GM19467 (cell line): ENCODE results near the gene PRDM16.

Source experiments
- ATAC-seq: cut with Tn5 transposase; IDR thresholded peaks from one replicate; pipeline ENCODE4 v1.9.1; 2021; ENCODE audit warnings: mild to moderate bottlenecking, moderate library complexity; ENCODE audit not compliant: unreplicated experiment

PRDM16 gene

DNA sequence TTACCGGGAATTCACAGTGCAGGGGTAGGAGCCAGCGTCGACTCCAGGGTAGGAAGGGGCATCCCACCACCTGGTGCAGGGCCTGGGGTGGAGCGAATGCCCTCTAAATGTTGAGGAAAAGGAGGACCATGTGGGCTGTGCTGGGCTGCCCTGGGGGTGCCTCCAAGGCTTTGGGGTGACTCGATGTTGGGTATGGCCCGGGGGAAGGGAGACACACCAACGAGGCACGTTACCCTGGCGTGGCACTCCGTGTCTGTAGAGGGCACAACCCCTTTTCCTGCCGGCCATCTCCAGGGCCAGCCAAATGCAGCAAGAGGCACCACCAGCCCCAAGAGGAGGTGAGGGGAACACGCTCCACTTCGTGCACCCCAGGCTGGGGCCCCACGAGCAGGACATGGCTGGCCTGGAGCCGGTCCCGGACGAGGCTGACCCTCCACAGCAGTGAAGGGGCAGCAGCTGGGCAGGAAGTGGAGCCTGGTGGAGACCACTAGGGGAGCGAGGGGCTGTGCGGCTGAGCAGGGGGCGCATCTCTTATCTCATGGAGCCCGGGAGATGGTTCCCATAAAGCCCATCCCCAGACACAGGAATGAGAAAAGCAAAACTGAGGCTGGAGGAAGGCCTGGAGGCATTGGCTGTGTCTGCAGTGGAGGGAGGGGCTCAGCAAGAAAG lies 36.5 kb upstream of the PRDM16 start:
- no peak for ATAC-seq

DNA sequence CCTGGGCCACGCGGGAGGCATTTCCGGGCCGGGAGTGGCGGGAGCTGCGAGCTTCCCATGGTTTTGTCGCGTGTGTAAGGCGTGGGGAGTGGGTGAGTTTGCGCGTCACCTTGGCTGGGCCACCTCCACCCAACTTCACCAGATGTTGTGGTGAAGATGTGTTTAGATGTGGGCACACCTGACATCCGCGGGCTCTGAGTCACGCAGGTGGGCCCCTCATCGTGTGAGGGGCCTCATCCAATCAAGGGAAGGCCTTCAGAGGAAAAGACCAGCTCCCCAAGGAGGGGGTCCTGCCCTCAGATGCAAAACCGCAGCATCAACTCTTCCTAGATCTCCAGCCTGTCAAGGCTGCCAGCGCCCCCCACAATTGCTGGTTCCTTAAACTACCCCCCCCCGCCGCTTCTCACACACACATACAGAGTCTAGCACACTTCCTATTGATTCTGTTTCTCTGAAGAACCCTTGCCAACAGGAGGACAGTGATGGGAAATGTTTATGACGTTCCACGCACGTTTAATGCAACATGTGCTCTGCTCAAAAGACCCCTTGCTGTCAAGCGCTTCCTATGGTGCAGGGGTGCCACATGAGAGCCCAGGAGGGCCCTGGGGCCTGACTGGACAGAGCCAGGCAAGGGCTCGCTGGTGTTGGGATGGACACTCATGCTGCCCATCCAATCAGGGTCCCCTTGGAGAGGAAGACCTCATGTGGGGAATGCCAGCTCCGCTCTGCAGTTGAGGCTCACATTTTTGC lies 35.8 kb upstream of the PRDM16 start:
- no peak for ATAC-seq

DNA sequence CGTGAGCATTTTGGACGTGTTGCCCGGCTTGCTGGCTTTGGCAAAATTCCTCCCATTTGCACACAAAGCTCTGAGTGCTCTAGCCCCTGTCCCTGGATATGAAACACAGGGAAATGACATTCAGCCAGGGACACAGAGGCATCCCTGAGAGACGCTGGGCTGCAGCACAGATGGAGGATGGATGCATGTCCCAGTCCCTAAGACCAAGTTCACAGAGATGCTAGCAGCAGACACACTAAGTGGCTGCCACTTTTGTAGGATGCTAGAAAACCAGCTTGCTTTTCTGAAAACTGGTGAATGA lies 35.3 kb upstream of the PRDM16 start:
- no peak for ATAC-seq

DNA sequence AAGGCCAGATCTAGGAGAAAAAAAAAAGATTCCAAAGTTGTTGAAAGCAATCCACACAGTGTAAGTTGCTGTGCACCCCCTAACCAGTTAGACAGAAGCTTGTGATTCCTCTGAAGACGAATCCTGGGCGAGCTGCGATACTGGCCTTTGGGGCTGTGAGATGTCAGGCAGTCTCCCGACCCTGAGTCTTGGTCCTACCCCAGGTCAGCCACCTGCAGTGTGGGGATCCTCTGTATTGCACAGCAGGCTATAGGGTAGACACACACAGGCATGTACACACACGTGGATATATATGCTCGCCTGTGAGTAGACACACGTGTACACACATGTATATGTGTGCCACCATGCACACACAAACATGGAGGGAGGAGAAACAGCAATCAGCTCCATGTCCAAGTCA lies 34.8 kb upstream of the PRDM16 start:
- no peak for ATAC-seq

DNA sequence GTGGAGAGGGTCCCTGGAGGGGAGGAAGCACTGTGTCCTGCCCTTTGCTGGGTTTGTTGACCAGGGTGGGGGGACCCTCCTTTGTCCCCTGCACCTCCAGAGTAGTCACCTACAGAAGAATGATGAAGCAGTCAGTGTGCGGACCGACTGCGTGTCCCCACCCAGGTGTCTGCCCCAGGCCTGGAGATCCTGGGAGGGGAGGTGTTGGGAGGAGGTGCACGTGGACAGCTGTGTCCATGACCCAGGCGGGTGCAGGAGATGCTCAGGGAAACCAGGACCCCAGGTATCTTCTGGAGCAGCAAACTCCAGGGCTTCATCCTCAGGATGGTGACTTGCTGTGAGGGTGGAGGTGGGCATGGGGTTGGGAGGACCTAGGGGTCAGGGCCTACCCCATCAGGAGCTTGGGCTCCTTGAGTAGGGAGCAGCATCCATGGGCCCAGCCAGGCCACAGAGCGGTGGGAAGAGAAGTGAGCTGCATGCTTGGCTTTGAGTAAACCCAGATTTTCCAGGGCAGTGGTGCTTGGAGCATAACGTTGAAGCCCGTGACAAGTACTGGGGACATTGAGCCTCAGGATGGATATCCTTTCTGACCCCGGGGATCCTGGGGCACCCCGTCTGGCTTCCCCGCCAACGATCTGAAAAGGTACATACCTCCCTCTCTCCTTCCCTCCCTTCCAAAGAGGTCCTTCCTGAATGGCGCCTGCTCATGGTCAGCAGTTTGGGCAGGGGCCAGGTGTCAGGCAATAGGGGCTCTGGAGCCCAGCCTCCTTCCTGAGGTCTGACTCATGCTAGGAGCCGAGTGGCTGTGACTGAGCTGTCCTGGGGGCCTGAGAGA lies 34.1 kb upstream of the PRDM16 start:
- no peak for ATAC-seq

DNA sequence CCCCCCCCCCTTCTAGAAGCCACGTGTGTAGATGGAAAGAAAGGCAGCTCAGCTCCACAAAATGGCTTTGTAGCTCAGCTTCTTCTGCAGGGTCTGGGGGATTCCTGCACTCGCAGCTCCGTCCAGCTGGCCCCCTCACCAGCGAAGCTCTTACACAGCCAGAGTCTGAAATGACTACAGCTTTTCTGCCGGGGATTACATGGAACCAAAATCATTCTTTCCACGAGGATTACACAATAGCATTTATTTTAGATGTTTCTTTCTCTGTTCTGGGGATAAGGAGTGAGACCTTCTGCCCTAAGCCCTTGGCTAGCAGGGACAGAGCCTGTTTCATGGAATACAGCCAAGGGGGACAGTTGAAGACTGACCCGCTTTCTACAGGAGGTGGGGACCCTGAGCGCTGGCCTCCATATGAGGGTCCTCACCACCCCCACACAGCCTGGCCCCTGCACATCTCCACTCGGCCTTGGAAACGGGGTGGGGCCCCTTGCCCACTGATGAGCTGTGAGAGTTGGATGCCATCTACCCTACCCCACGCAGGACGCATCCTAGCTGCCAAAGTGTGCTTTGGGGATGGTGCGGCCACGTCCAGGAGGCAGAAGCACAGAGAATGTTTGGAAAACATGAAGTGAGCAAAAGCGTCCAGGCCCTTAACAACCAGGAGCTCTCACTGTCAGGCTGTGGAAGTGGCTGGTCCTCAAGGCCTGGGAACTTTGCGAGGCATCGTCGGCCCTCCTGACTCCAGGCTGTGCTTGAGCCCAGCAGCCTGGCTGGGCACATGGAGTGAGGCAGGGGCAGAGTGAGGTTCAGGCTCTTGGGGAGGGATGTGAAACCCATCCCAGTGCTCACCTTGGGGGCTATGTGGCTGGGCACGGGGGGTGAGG lies 33.2 kb upstream of the PRDM16 start:
- ATAC-seq = no peak

DNA sequence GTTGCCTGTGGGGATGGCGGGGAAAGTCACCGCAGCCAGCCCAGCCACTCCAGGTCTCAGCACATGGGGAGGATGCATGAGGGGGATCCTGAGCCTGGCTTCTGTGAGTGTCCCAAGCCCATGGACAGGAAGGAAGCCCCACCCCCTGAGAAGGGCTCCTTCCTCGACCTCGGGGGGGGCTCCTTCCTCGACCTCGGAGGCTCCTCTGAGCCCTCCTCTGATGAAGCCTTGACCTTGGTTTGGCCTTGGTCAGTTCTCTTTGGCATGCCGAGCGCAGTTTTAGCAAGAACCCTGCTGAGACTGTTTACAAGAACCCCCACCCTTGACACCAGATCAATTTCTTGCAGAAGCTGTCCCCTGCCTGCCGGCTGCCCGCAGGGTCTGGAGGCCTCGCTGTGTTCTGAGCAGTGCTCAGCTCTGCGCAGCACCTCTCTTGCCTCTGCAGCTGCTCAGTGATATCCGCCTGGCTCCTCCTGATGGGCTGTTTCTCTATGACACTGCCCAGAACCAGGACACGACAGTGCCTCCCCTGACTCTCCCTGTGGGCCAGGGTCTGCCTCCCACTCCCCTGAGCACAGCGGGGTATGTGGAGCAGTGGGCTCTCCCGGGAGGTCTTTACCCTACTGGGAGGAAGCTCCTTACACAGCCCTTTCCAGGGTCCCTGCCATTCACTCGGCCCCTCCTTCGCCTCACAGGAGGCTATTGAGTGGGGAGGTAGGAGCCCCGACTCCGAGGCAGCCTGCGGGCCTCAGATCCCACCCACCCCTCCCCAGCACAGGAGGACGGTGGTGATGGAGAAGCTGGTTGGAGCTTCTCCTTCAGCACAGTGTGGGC lies 32.3 kb upstream of the PRDM16 start:
- ATAC-seq = no peak

DNA sequence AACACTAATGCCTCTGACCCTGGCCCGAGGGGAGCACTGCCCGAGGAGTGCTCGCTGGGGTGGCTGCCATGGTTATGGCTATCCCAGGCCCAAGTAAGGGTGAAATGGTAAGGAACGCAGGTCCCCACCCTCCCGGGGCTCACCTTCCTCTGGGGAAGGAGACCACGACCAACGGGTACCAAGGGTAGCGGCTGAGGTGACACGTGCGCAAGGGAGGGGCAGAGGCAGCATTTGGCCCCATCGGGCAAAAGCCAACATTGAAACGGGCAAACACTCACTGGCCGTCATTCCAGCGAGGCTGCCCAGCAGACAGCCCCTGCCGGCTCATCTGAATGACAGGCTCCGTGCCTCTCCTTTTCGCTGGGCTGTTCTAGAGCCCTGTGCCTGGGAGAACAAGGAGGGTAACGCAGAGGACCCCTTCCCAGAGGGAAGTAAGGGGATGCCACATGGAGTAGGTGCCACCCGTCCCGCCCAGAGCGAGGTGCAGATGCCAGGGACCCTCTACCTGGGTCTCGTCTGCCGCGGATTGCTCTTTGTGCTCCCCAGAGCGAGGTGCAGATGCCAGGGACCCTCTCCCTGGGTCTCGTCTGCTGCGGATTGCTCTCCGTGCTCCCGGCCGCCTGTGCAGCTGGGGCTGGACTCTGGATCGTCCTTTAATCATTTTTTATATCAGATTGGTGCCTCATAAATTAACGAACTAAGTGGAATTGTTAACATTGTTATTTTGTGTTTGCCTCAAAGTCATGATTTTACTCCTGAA lies 31.5 kb upstream of the PRDM16 start:
- no peak for ATAC-seq

DNA sequence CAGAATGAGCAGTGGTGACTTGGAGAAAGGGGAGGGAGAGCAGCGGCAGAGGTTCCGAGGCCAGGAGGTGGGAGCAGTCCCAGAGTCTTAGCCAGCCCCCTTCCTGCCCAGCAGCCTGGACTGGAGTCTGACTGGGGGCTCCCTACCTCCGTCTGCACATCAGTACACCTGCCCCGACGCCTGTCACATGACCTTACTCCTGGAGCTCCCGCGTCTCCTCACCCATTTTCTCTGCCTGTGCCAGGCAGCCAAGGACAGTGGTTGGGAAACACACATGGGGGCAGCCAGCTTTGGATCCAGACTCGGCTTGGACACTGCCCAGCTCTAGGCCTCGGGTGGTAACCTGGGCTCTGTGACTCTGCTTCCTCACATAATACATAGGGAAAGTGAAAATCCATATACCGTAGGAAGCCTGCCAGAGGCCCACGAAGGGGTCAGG lies 30.9 kb upstream of the PRDM16 start:
- no peak for ATAC-seq

DNA sequence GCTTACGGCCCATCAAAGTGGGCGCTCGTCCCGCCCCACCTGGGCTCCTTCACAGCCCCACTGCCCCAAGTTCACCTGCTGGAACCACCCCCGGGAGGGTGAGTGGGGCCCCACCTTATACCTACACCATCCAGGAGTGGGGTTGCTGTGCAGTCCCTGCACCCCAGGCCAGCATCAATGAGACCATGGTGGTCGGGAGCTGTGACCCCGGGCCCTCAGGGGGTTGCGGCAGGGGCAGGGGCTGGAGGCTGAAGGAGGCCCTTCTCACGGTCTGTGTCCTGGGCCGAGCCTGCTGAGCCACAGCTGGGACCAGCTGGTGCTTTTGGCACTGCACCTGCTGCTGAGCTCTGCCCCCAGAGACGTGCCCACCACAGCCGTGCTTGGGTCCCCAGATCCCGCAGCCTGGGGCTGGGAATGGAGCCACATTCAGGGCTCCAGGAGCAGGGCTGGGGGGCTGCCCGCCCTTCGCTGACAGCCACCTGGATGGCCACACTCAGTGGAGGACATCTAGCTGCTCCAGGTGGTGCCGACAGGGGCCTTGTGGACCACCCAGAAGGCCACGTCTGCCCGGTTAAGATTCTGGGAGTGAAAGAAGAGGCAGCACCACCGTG lies 30.3 kb upstream of the PRDM16 start:
- no peak for ATAC-seq

DNA sequence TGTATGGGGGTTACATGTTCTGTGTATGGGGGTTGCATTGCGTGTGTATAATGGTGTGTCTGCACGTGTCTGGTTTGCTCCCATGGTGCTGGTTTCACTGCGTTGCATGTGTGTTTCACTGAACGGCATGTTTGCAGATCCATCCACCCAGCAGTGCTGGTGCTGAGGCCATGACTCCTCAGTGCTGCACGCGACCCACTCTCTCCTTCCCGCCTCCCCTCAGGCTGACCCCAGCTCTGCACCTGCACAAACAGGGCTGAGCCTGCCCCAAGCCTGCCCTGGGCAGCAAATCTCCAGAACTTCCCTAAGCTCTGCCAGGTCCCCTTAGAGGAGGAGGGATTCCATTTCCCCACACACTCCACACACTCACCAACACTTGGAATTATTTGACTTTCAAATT lies 29.0 kb upstream of the PRDM16 start:
- no peak for ATAC-seq

DNA sequence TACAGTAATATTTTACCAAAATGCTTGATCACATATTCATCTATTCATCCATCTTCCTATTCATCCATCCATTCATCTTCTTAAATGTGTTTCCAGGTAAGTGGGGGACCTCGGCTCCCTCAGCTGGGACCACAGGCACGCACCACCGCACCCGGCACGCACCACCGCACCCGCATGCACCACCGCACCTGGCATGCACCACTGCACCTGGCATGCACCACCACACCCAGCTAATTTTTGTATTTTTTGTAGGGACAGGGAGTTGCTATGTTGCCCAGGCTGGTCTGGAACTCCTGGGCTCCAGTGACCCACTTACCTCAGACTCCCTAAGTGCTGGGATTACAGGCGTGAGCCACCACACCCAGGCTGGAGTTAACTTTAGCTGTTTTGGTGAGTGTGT lies 26.5 kb upstream of the PRDM16 start:
- no peak for ATAC-seq

DNA sequence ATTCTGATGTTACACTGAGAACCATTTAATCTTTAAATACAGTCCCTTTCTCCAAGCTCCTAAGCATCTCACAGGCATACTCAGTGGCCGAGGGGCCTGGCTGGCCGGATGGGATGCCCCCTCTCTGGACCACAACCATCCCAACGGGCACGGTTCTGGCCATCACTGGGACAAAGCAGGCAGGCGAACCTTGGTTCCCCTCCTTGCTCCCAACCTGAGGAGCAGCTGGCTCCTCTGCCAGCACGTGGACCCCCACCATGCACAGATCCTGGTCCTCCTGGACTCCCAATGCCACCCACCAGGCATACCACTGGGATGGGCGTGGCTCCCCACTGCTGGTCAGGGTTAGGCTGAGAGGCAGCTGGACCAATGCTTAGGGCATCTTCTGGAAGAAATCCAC lies 19.8 kb upstream of the PRDM16 start:
- no peak for ATAC-seq

DNA sequence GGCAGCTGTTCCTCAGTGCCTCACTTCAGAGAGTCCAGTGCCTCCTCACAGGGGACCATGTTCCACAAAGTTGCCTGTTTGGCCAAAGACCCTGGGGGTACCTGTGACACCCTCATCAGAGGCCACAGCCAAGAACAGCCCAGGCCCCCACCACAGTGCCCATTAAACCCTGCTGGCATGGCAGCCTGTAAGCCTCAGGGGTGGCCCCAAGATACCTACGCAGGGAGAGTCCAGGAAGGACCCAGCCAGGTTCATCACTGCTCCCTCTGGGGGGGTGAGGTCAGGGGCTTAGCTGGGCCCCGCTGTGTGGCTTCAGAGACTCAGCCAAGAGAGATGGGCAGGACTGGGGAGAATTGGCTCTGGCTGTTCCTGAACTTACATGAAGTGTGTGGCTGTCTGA lies 19.1 kb upstream of the PRDM16 start:
- no peak for ATAC-seq

DNA sequence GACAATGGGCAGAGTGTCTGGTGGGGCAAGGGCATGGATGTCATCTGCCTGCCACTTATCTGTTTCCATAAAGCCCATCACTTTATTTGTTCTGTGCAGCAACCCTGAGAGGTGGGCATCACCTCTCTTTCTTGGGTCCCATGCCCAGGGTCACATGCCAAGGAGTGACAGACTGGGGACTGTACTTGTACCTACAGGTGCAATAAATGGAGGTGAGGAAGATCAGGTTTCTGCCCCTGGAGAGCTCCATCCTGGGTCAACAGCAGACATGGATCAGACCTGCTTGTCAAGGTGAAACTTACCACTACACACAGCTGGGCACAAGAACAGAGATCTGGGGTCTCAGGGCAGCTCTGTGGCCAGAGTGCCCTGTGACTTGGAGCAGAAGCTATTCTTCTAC lies 18.4 kb upstream of the PRDM16 start:
- ATAC-seq = no peak

DNA sequence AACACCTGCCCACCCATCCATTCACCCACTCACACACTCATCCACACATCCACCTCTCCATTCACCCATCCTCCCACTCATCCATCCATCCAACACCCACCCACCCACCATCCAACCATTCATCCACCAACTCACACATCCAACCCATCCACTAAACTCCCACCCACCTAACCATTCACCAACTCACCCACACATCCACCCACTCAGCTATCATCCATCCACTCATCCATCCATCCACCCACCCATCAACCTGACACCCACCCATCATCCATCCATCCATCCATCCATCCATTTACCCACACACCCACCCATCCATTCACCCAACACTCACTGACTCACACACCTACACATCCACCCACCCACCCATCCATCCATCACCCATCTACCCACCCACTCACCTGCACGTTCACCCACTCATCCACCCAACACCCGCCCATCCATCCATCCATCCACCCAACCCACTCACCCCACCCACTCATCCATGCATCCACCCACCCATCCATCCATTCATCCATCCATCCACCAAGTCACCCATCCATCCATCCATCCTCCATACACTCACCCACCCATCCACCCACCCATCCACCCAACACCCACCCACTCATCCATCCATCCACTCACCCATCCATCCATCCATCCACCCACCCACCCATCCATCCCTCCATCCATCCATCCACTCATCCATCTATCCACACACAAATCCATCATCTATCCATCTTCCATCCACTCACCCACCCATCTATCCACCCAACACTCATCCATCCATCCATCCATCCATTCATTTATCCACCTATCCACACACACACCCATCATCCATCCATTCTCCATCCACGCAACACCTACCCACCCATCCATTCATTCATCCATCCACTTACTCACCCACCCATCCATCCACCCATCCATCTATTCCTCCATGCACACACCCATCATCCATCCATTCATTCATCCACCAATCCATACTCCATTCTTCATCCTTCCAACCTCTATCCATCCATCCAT lies 17.4 kb upstream of the PRDM16 start:
- ATAC-seq = no peak

DNA sequence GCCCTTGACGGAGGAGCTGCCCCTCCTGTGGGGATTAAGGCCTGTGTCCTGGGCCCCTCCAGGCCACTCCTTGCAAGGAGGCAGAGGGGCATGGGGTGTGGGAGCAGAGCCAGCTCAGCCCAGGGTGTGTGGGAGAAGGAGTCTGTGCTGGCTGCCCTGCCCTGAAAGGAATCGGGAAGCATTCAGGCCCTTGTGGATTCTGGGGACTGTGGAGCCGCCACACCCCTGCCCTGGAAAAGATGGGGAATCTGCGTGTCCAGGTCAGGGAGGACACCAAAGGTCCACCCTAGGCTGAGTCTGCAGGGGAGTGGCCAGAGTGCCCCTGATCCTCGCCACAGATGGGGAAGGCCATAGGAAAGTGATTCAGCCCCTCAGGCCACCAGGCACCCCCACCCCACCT lies 16.5 kb upstream of the PRDM16 start:
- ATAC-seq = no peak
